Neural cell (in vitro differentiated cells): Measurements from ENCODE around the gene NCLN.
"Not testable (repeated sequence)": the region's sequence is repeated elsewhere in the genome, so short reads cannot be mapped to it uniquely, and the experiment has no call there.

Source experiments
- EZH2 ChIP-seq: fragments of 200-600, 300-800 bp; shearing (Covaris generic), sonication (generic); IDR thresholded peaks from 2 replicates; pipeline ENCODE4 v1.6.1; 2014; ENCODE audit warnings: antibody characterized with exemption, low read length, borderline replicate concordance, mild to moderate bottlenecking; ENCODE audit not compliant: insufficient read depth, poor library complexity, severe bottlenecking
- TF ChIP-seq, protein P1 (sequence below): fragments of 450-650 bp; IDR thresholded peaks from 2 replicates; pipeline ENCODE4 v1.5.1; 2014; ENCODE audit warnings: antibody characterized with exemption, mild to moderate bottlenecking, moderate library complexity; ENCODE audit not compliant: poor library complexity, severe bottlenecking

DNA sequence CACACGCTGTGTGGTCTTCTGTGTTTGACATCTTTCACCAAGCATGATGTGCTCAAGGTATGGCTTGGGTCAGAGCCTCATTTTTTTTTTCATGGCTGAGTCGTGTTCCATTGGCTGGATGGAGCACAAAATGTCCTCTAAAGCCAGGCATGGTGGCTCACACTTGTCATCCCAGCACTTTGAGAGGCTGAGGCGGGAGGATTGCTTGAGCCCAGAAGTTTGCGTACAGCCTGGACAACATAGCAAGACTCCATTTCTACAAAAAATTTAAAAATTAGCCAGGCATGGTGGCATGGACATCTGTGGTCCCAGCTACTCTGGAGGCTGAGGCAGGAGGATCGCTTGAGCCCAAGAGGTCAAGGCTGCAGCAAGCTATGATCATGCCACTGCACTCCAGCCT is 35.8 kb downstream of the NCLN start:
- TF ChIP-seq EZH2 = not testable (repeated sequence)
- TF ChIP-seq, protein P1, sequence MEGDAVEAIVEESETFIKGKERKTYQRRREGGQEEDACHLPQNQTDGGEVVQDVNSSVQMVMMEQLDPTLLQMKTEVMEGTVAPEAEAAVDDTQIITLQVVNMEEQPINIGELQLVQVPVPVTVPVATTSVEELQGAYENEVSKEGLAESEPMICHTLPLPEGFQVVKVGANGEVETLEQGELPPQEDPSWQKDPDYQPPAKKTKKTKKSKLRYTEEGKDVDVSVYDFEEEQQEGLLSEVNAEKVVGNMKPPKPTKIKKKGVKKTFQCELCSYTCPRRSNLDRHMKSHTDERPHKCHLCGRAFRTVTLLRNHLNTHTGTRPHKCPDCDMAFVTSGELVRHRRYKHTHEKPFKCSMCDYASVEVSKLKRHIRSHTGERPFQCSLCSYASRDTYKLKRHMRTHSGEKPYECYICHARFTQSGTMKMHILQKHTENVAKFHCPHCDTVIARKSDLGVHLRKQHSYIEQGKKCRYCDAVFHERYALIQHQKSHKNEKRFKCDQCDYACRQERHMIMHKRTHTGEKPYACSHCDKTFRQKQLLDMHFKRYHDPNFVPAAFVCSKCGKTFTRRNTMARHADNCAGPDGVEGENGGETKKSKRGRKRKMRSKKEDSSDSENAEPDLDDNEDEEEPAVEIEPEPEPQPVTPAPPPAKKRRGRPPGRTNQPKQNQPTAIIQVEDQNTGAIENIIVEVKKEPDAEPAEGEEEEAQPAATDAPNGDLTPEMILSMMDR = not testable (repeated sequence)
